Measurements from ENCODE around the gene CORO2A.
A peak's percentile ranks its signal among the peaks of the same experiment; 100 is the strongest.
"Not testable (repeated sequence)": the region's sequence is repeated elsewhere in the genome, so short reads cannot be mapped to it uniquely, and the experiment has no call there.

Gene CORO2A

DNA sequence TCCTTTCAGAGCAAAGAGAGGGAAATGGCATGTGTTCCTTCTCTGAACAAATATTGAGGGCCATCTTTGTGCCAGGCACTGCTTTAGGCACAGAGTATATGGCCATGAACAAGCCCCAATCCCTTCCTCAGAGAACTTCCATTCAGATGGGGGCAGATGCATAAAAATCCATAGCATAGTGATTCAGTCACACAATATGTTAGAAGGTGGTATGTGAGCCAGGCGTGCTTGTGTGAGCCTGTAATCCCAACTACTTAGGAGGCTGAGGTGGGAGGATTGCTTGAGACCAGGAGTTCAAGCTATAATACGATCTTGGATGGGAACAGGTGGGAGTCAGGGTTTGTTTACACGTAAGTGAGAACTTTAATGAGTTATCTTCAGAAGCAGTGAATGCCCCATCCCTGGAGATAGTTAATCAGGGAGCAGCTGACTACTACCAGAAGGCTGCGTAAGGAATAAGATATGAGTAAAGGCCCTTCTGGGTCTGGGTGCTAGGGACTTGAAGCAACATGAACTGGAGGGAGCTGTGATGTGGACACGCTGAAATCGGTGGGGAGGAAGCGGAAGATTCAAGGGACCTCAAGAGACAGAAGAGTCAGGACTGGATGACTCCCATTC is 108.8 kb downstream of the CORO2A start:
- no peak for DNase-seq (ENCODE audit: low read depth in 2 of 2)

DNA sequence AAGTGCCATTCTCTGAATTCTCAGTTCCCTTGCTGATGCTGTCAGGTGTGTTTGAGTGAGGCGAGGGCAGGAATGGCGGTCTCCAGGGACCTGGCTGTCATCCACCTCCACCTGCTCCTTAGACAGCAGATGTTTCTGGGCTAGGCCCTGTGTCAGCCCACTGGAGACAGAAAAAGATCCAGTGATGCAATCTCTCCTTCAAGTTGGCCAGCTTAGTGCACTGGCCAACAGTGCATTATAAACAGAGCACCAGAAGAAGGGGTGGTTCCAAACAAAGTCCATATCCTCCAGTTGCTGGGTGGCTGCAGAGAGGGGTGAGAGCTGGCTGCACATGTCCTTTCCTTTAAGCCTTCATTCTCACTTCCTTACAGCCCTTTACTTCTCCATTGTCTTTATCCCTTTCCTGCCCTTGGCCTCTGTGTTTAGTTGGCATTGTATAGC is 109.4 kb downstream of the CORO2A start:
- no peak for DNase-seq (ENCODE audit: low read depth in 2 of 2)

DNA sequence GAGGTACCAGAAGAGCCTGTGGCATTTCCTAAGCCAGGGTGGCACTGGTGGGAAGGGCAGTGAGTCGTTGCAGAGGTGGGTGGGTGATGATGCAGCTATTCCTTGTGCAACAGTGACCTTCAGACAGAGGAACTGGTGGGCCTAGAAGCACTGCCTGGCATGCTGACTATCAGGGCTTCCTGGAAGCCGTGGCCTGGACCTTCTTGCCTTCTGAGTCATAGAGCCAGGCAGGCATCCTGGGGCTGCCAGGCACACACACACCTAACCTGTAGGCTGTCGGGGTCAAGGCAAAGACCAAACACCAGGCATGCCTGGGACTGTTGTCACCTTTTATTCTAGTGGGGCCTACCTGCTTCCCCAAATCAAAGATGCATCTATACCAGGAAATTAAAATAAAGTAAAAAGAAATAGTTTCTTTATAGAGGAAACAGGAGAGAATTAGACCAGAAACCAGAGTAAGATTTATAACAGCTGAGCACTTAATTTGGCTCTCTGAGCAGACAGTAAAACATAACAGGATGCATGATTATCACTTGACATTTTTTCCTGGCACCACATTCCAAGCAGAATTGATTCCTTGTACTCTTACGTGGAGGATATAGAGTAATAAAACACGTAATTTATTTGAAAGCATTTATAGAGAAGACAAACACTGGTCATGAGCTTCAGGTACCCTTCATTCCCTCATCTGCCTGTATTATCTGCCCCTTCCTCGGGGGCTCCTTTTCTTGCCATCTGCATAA is 110.8 kb downstream of the CORO2A start:
- no peak for DNase-seq (ENCODE audit: low read depth in 2 of 2)

DNA sequence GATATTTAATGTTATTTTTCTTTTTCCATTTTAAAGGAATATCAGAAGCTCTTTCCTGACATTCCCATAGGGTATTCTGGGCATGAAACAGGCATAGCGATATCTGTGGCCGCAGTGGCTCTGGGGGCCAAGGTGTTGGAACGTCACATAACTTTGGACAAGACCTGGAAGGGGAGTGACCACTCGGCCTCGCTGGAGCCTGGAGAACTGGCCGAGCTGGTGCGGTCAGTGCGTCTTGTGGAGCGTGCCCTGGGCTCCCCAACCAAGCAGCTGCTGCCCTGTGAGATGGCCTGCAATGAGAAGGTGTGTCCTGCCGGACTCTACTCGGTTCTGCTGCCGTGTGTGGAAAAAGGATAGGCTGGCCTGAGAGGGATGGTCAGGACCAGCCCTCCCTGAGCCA is 111.7 kb downstream of the CORO2A start:
- DNase-seq (ENCODE audit: low read depth in 2 of 2), result no peak

DNA sequence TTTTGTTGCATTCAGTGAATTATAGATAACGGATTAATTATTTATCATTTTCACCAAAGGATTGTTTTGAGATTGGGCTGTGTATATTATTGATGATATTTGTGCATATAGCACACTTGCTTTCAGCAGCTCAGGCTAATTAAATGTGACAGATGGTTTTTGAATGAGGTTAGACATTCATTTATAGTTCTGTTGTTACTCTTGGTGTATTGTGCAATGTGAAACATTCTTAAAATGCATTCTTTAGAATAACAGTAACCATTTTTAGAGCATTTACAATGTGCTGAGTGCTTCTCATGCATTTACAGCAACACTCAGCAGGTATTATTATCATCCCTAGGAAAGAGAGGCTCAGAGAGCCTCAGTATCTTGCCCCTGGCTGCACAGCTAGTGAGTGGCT is 112.1 kb downstream of the CORO2A start:
- DNase-seq (ENCODE audit: low read depth in 2 of 2), result peak; percentile 38 to 49

DNA sequence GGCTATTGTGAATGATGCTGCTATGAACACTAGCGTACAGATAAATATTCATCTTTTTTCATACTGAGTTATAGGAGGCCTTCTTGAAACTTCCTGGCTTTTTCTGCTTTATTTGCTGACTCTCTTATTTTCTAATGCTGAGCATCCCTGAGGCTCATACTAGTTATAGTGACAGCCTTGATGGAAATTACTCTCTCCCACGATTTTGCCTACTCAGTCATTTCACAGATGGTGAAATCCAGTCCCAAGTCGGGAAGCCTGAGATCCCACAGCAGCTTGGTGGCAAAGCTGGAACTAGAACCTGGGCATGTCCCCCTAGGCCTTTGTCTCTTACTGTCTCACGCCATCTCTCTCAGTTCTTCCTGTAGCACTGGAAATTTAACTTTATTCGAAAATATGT is 113.5 kb downstream of the CORO2A start:
- no peak for DNase-seq (ENCODE audit: low read depth in 2 of 2)

DNA sequence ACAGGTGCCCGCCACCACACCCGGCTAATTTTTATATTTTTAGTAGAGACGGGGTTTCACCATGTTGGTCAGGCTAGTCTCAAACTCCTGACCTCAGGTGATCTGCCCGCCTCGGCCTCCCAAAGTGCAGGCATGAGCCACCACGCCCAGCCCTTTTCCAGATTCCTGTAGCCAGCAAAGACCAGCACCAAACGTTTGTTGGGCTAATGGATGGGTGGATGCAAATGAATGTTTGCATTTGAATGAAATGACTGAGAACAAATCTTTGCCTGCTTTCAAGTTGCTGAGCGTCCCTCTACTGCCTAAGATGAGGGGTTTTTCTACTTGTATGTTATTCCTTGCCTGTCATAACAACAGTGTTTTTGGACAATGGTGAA is 115.9 kb downstream of the CORO2A start:
- not testable (repeated sequence) for DNase-seq (ENCODE audit: low read depth in 2 of 2)

DNA sequence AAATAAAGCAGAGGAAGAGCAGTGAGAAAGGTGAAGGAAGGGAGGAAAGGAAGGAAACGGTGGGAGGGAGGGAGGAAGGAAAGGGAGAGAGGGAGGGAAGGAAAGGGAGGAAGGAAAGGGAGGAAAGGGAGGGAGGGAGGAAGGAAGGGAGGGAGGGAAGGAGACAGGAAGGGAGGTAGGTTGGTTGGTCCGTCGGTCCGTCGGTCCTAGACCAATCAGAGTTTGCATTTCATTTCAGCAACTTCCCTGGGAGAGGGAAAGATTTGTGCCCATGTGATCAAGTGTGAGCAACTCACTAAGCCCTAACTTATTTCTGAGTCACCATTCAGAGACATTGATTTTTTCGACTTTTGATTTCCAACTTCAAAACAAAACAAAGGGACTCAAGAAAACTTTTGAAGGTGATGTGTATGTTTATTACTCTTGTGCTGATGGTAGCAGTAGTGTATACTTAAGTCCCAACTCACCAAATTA is 117.1 kb downstream of the CORO2A start:
- no peak for DNase-seq (ENCODE audit: low read depth in 2 of 2)

DNA sequence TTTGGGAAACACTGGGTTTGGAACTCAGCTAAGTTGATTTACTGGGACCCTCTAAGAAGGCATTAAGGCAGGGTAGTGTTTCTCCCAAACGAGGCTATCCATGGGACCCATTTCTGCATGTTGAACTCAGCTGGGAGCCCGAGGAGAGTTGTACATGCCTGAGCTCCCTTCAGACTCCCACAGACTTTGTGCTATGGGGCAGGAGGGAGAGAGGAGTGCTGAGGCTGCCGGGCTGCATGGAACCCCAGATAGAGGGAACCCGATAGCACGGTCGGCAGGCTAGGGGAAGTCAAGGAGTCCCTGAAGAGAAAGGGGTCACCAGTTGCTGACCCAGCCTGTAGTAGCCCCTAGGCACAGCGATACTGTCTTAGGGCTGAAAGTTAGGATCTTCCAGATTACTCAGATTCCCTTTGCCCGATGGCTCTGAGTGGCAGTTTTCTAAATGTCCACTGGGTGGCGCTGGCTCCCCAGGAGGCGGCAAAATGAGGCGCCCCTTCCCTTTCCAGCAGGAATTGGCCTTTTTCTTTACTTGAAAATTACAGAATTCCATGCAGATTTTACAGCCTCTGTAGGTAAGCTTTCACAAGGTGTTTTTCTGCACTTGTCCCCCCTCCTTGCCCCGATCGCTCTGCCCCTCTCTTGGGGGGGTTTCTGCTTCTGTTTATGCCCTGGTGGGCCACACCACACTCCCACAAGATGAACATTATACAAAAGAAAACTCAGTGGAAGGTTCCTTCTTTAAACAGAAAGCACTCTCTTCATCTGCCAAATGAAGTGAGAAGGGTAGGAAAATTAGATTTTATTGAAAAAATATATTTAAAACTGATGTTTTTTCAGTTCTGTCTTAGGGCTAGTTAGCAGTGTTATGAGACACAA is 118.1 kb downstream of the CORO2A start:
- DNase-seq (ENCODE audit: low read depth in 2 of 2), result no peak

DNA sequence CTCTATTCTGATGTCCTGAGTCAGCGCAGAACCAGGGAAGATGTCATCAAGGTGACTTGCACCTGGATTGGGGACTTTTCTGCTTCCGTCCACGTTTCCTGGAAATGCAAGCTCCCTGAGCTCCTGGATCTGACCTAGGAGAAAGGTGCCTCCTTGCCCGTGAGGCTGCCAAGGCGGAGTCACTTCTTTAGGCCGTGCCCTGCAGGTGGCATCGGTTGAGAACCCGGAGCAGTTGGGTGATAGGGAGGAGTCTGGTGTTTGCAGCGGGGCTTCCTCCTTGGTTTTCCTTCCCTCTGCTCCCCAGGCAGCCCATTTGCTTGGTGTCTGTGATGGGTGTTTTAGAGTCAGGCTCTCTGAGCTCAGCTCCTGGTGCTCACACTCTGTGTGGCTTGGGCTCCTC is 120.7 kb downstream of the CORO2A start:
- no peak for DNase-seq (ENCODE audit: low read depth in 2 of 2)

All from fibroblast of skin of left quadriceps (primary cell).